Pulmonary artery endothelial cell (primary cell): ENCODE measurements around the gene PIGB. TPM values are rescaled to one million over a fixed set of nuclear protein-coding genes. Genes with fewer than 3 reads are reported as not detected.
"Not testable (repeated sequence)": the region's sequence is repeated elsewhere in the genome, so short reads cannot be mapped to it uniquely, and the experiment has no call there.

Experiments used
- DNase-seq: peaks from one replicate; pipeline ENCODE4 v3.0.0-alpha.2; 2011; ENCODE audit warnings: low read depth, low spot score
- total RNA-seq: library from RNA; depleted of rRNA; stranded (reverse); fragments of >200 nt; gene quantifications from 2 replicates; pipeline ENCODE4 v1.2.3, GENCODE V29; 2014

PIGB gene
- total RNA-seq, 1 donor from 2014 or later, result 9.0 TPM

DNA sequence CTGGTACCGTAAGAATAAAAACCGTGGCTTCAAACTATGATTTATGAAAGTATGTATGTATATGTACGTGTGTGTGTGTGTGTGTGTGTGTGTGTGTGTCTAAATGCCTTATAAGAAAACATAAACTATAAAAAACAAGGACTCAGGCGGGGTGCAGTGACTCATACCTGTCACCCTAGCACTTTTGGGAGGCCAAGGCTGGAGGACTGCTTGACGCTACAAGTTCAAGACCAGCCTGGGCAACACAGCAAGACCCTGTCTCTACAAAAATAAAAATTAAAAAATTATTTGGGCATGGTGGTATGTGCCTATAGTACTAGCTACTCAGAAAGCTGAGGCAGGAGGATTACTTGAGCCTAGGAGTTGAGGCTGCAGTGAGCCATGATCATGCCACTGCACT lies 60.1 kb downstream of the PIGB start:
- no peak for DNase-seq

DNA sequence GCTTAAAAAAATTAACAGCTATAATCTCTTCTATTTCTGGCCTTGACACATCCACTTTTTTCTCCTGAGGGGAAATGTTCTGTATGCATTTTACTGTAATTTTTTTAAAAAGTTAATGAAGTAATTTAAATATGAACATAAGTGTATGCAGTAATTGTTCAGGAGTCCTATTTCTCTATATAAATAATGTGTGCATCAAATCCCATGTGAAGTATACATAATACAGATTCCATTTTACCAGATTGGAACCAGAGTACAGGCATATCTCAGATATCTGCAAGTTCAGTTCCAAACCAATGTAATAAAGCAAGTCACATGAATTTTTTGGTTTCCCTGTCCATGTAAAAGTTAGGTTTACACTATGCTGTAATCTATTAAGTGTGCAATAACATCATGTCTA lies 62.6 kb downstream of the PIGB start:
- no peak for DNase-seq

DNA sequence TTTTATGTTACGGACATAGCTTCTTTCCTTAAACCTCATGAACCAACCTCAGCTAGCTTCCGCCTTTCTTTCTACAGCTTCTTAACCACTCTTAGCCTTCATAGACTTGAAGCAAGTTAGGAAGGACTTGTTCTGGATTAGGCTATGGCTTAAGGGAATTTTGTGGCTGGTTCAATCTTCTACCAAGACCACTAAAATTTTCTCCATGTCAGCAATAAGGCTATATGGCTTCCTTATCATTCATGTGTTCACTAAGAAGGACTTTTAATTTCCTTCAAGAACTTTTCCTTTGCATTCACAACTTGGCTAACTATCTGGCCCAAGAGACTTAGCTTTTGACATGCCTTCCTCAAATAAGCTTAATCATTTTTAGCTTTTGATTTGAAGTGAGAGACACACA lies 64.7 kb downstream of the PIGB start:
- no peak for DNase-seq

DNA sequence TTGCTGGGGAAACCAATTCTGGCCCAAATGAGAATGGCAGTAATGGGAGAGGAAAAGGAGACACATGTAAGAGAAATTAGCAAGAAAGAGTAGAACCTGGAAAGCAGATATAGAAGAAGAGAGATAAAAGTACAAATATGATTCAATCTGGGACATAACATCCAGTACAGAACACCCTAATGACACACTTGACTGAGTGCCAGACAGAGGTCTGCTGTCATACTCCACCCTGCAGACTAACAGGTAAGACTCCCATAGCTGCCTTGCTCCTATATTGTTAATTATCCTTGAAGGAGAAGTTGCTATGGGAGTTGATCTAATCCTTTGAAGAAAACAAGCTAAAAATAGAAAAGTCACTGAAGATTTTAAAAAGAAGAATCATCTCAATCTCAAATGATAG lies 68.0 kb downstream of the PIGB start:
- no peak for DNase-seq

DNA sequence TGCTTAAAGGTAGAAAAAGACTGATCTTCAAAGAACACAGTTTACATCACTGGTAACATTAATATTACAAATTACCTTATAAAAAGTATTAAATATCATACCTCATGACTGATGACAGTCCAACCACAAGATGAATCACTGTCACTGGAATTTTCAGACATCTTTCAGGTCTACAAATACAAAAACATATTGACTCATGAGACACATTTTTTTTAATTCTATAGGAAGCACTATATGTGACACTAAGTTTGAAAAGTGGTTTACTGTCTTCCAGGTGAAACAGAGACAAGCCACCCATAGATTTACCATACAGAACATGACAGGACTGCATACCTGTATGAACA lies 70.2 kb downstream of the PIGB start:
- no peak for DNase-seq

DNA sequence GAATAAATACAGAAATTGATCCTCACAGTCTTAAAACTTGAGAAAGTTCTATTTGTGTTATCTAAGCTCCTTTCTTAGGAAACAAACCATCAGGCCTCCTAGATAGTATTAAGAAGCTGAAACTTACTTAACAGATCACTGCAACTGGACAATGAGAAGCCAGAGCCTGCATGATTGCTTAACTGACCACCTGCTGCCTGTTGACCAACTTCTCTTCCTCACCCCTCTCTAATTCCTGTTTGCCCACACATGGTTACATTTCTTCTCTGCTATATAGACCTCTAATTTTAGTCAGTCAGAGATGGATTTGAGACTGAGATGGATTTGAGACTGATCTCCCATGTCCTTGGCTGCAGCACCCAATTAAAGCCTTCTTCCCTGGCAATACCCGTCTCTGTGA lies 75.7 kb downstream of the PIGB start:
- no peak for DNase-seq

GRCh38 chr15:55398243-55398642 lies 79.2 kb downstream of the PIGB start:
- DNase-seq, result no peak

- DNase-seq, result not testable (repeated sequence)
These were observed 81.0 kb downstream of the PIGB start for GRCh38 chr15:55400050-55400449.

- no peak for DNase-seq
These were observed 82.8 kb downstream of the PIGB start for GRCh38 chr15:55401786-55402246.

- DNase-seq, result no peak
These were observed 83.7 kb downstream of the PIGB start for GRCh38 chr15:55402707-55403106.

GRCh38 chr15:55403531-55403930 lies 84.5 kb downstream of the PIGB start:
- DNase-seq, result no peak

Other genes with a start within 250 kb of the PIGB start
- 59.7 and 99.4 TPM in 2 replicates for gene RSL24D1, start 122.3 kb upstream of the PIGB start, total RNA-seq
- 10.4 and 16.8 TPM in 2 replicates for gene RAB27A, start 29.4 kb upstream of the PIGB start, total RNA-seq
- 5.8 and 6.4 TPM in 2 replicates for gene PIGBOS1, start 99 bp upstream of the PIGB start, total RNA-seq
- 49.3 and 72.2 TPM in 2 replicates for gene CCPG1, start 89.1 kb downstream of the PIGB start, total RNA-seq
- 0.95 and 1.1 TPM in 2 replicates for gene PIERCE2, start 89.3 kb downstream of the PIGB start, total RNA-seq
- gene DNAAF4, start 189.0 kb downstream of the PIGB start, total RNA-seq, result 1.1 and 1.4 TPM in 2 replicates